HCT116 (cell line): ENCODE results near the gene DNAJC8.

Experiments used
- ATF3 ChIP-seq: IDR thresholded peaks from 2 replicates; pipeline ENCODE4 v1.6.1; 2012
- EZH2phosphoT487 ChIP-seq: fragments of 200-600 bp; IDR thresholded peaks from 2 replicates; pipeline ENCODE4 v1.6.1; 2018; ENCODE audit warnings: antibody characterized with exemption, borderline replicate concordance
- POLR2A ChIP-seq: IDR thresholded peaks from 2 replicates; pipeline ENCODE4 v1.7.0; 2011; ENCODE audit warnings: borderline replicate concordance; ENCODE audit not compliant: insufficient read depth, insufficient read length; ENCODE audit errors: extremely low read depth
- RAD21 ChIP-seq: IDR thresholded peaks from 2 replicates; pipeline ENCODE4 v1.6.1; 2012; ENCODE audit warnings: low read depth, mild to moderate bottlenecking
- SP1 ChIP-seq: IDR thresholded peaks from 2 replicates; pipeline ENCODE4 v1.6.1; 2012; ENCODE audit warnings: low read depth
- ZNF274 ChIP-seq: fragments of 200-500 bp; sonication (Bioruptor generic); IDR thresholded peaks from 2 replicates; pipeline ENCODE4 v1.6.1; 2014; ENCODE audit warnings: mild to moderate bottlenecking, low read depth, low read length, inconsistent platforms
- TF ChIP-seq, protein P1 (sequence below), 3 experiments: fragments of 200-600 bp in 1 of 3; sonication (generic) in 1 of 3; IDR thresholded peaks in 2 of 3; conservative IDR thresholded peaks in 1 of 3; 2 replicates each; pipeline ENCODE4 v1.5.1; 2012 to 2017; ENCODE audit warnings: low read depth in 2 of 3, low read length in 2 of 3, antibody characterized with exemption in 1 of 3, borderline replicate concordance in 1 of 3, control low read depth in 1 of 3, mild to moderate bottlenecking in 1 of 3, mixed read lengths in 1 of 3, mixed run types in 1 of 3, moderate library complexity in 1 of 3; ENCODE audit not compliant: insufficient read depth in 1 of 3

DNA sequence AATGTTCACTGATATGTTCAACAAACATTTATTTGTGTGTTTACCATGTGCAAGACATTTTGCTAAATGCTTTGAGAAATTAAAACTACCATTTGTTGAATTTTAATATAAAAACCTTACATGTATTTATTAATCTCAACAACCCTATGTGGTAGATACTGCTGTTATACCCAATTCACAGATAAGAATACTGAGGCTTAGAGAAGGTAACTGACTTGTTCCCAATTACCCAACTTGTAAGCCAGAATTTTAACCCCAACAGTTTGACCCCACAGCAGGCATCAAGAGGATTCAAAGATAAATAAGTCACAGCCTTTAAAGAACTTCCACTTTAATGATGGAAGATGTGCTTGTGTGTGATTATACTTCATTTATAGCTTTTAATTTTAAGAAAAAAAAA is 3.7 kb downstream of the DNAJC8 start:
- TF ChIP-seq ATF3 (no peak), ZNF274 (no peak), POLR2A (no peak), RAD21 (no peak), SP1 (no peak), EZH2phosphoT487 (no peak)
- TF ChIP-seq, protein P1, sequence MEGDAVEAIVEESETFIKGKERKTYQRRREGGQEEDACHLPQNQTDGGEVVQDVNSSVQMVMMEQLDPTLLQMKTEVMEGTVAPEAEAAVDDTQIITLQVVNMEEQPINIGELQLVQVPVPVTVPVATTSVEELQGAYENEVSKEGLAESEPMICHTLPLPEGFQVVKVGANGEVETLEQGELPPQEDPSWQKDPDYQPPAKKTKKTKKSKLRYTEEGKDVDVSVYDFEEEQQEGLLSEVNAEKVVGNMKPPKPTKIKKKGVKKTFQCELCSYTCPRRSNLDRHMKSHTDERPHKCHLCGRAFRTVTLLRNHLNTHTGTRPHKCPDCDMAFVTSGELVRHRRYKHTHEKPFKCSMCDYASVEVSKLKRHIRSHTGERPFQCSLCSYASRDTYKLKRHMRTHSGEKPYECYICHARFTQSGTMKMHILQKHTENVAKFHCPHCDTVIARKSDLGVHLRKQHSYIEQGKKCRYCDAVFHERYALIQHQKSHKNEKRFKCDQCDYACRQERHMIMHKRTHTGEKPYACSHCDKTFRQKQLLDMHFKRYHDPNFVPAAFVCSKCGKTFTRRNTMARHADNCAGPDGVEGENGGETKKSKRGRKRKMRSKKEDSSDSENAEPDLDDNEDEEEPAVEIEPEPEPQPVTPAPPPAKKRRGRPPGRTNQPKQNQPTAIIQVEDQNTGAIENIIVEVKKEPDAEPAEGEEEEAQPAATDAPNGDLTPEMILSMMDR (IDR thresholded peaks at IDR 0.05 in 2 of 3, conservative IDR thresholded peaks at IDR 0.05 in 1 of 3; ENCODE audit: borderline replicate concordance in 1 of 3, insufficient read depth in 1 of 3, low read depth in 2 of 3, low read length in 2 of 3): no peak
